ENCODE data around the gene SFPQ.

Gene SFPQ

GRCh38 chr1:35178295-35178695 lies 14.7 kb downstream of the SFPQ start:
- TF ChIP-seq GATA3 (IDR thresholded peaks at IDR 0.05; ENCODE audit: low read depth, low read length): no peak
- TF ChIP-seq GATA2 (IDR thresholded peaks at IDR 0.05; ENCODE audit: low read depth, low read length): no peak

GRCh38 chr1:35177237-35177786 lies 15.6 kb downstream of the SFPQ start:
- no peak for TF ChIP-seq GATA3 (IDR thresholded peaks at IDR 0.05; ENCODE audit: low read depth, low read length)
- TF ChIP-seq GATA2 (IDR thresholded peaks at IDR 0.05; ENCODE audit: low read depth, low read length): no peak

DNA sequence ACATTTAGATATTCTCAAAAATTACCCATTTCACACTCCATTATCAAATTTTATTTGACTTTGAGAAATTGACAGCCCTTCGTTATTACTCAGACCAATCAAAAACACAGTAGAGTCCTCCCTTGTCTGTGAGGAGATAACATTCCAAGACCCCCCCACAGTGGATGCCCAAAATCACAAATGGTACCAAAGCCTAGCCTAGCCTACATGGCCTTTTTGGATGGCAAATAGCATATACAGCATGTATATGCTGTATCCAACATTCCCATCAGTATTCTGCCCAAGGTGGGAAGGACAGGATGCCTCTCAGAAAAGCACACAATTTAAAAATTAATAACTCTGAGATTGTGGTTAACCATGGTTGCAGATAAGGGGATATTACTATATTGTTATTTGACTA lies 17.3 kb downstream of the SFPQ start:
- TF ChIP-seq GATA2 (IDR thresholded peaks at IDR 0.05; ENCODE audit: low read depth, low read length): no peak
- no peak for TF ChIP-seq GATA3 (IDR thresholded peaks at IDR 0.05; ENCODE audit: low read depth, low read length)

GRCh38 chr1:35175098-35175576 lies 17.8 kb downstream of the SFPQ start:
- TF ChIP-seq GATA2 (IDR thresholded peaks at IDR 0.05; ENCODE audit: low read depth, low read length) (no peak), GATA3 (IDR thresholded peaks at IDR 0.05; ENCODE audit: low read depth, low read length) (no peak)

GRCh38 chr1:35173909-35174540 lies 18.9 kb downstream of the SFPQ start:
- TF ChIP-seq GATA2 (IDR thresholded peaks at IDR 0.05; ENCODE audit: low read depth, low read length) (no peak), GATA3 (IDR thresholded peaks at IDR 0.05; ENCODE audit: low read depth, low read length) (no peak)

- TF ChIP-seq GATA2 (IDR thresholded peaks at IDR 0.05; ENCODE audit: low read depth, low read length) (no peak), GATA3 (IDR thresholded peaks at IDR 0.05; ENCODE audit: low read depth, low read length) (no peak)
Measured at GRCh38 chr1:35173491-35173890, 19.5 kb downstream of the SFPQ start.

GRCh38 chr1:35172022-35172421 lies 20.9 kb downstream of the SFPQ start:
- TF ChIP-seq GATA3 (IDR thresholded peaks at IDR 0.05; ENCODE audit: low read depth, low read length) (no peak), GATA2 (IDR thresholded peaks at IDR 0.05; ENCODE audit: low read depth, low read length) (no peak)

DNA sequence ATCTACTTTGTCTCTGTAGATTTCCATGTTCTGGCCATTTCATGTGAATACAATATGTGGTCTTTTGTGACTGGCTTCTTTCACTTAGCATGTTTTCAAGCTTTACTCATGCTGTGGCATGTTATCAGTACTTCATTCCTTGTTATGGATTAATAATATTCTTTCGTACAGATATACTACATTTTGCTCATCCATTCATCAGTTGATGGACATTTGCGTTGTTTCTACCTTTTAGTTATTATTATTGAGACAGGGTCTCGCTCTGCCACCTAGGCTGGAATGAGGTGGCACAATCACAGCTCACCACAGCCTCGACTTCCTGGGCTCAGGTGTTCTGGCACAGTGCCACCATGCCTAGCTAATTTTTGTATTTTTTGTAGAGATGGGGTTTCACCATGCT lies 21.4 kb downstream of the SFPQ start:
- TF ChIP-seq GATA3 (IDR thresholded peaks at IDR 0.05; ENCODE audit: low read depth, low read length): no peak
- TF ChIP-seq GATA2 (IDR thresholded peaks at IDR 0.05; ENCODE audit: low read depth, low read length): no peak

DNA sequence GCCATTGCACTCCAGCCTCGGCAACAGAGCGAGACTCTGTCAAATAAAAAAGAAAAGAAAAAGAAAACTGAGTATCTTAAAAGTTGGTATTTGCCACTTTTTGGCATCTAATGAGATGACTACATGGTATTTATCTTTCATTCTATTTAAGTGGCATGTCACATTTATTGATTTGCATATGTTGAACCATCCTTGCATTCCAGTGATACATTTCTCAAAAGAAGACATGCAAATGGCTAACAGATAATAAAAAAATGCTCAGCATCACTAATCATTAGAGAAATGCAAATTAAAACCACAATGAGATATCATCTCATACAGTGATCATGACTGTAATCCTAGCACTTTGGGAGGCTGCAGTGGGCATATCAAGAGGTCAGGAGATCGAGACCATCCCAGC lies 28.1 kb downstream of the SFPQ start:
- TF ChIP-seq GATA3 (IDR thresholded peaks at IDR 0.05; ENCODE audit: low read depth, low read length): no peak
- no peak for TF ChIP-seq GATA2 (IDR thresholded peaks at IDR 0.05; ENCODE audit: low read depth, low read length)

- TF ChIP-seq GATA2 (IDR thresholded peaks at IDR 0.05; ENCODE audit: low read depth, low read length) (no peak), GATA3 (IDR thresholded peaks at IDR 0.05; ENCODE audit: low read depth, low read length) (no peak)
Measured at GRCh38 chr1:35151220-35151619, 41.7 kb downstream of the SFPQ start.

- TF ChIP-seq GATA3 (IDR thresholded peaks at IDR 0.05; ENCODE audit: low read depth, low read length): no peak
- TF ChIP-seq GATA2 (IDR thresholded peaks at IDR 0.05; ENCODE audit: low read depth, low read length): no peak
Measured at GRCh38 chr1:35143737-35144508, 49.0 kb downstream of the SFPQ start.

DNA sequence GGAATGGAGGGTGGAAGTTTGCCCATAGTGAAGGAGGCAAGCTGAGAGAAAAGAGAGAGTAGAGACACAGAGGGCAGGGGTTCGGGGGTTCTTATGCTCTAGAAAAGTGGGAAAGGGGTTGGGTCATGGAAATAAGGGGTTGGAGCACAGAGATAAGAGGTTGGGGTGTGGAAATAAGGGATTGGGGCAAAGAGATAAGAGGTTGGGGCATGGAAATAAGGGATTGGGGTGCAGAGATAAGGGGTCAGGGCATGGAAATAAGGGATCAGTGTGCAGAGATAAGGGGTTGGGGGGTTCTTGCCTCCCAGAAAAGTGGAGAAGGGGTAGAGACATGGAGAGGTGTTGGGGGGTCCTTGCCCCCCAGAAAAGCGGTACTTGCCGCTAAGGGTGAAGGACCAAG lies 56.2 kb downstream of the SFPQ start:
- TF ChIP-seq GATA3 (IDR thresholded peaks at IDR 0.05; ENCODE audit: low read depth, low read length): no peak
- no peak for TF ChIP-seq GATA2 (IDR thresholded peaks at IDR 0.05; ENCODE audit: low read depth, low read length)
